Left lung (tissue), 14 donors: ENCODE measurements around the gene NDRG4. TPM values are rescaled to one million over a fixed set of nuclear protein-coding genes. Genes with fewer than 3 reads are reported as not detected.

ENCODE experiments used
- ATAC-seq: fragments of 200-7000 bp; cut with Tn5 transposase; one replicate; pipeline ENCODE4 v1.9.1; 2020; ENCODE audit warnings: moderate library complexity
- DNase-seq, 4 donors: peaks; one replicate each; pipeline ENCODE4 v3.0.0-alpha.2; 2013 to 2020
- H3K27ac ChIP-seq, 2 donors: fragments of 200-600 bp; sonication (generic) in 1 of 2; one replicate each; pipeline versions ENCODE4 v1.5.0 to v1.8.0; 2020 to 2021
- H3K27me3 ChIP-seq, 2 donors: fragments of 200-600 bp; sonication (generic) in 1 of 2; one replicate each; pipeline versions ENCODE4 v1.5.0 to v1.8.0; 2020 to 2021
- H3K36me3 ChIP-seq, 2 donors: fragments of 200-600 bp; sonication (generic) in 1 of 2; one replicate each; pipeline versions ENCODE4 v1.5.0 to v1.8.0; 2020 to 2021
- H3K4me1 ChIP-seq, 2 donors: fragments of 200-600 bp; one replicate each; pipeline ENCODE4 v1.8.0; 2021
- H3K4me3 ChIP-seq, 2 donors: fragments of 200-600 bp; sonication (generic) in 1 of 2; one replicate each; pipeline versions ENCODE4 v1.5.0 to v1.8.0; 2020 to 2021; ENCODE audit warnings: mild to moderate bottlenecking in 1 of 2
- H3K9me3 ChIP-seq, 2 donors: fragments of 200-600 bp; sonication (generic) in 1 of 2; one replicate each; pipeline versions ENCODE4 v1.5.0 to v1.8.0; 2020 to 2021
- intact Hi-C, 2 donors: fragments of 100-400 bp; cut with DNase I; formaldehyde crosslinking; loops; one replicate each; pipeline versions ENCODE4 v1.11.2 to v1.14.2; 2022
- long read RNA-seq, 12 donors: library from polyadenylated mRNA in 2 of 12; unstranded in 2 of 12; transcript quantifications; one replicate each; pipeline ENCODE4 v2.0.0 and lab custom pipeline, GENCODE V29; 2019 to 2026
- polyA plus RNA-seq, 6 donors: library from polyadenylated mRNA; unstranded; fragments of 120-200 nt; gene quantifications; one replicate each; pipeline ENCODE4 v1.2.1, GENCODE V29; 2013; ENCODE audit not compliant: insufficient read length in 6 of 6
- total RNA-seq, 2 donors: library from RNA; stranded (reverse); fragmentation: NEBNext Ultra II Directional; extraction: Animal tissue kit (Norgen Biotek cat#: 25700); gene quantifications; one replicate each; pipeline ENCODE4 v1.2.1, GENCODE V29; 2021
- TF ChIP-seq, protein P1 (sequence below), 2 donors: fragments of 200-600 bp; sonication (generic) in 1 of 2; IDR thresholded peaks; one replicate each; pipeline versions ENCODE4 v1.5.0 to v1.8.0; 2021; ENCODE audit warnings: antibody characterized with exemption in 2 of 2
- donor health status: DM: no; HTN: yes; CAD: no.
- donor health status: DM: no; HTN: no; CAD: no.

NDRG4 gene, protein sequence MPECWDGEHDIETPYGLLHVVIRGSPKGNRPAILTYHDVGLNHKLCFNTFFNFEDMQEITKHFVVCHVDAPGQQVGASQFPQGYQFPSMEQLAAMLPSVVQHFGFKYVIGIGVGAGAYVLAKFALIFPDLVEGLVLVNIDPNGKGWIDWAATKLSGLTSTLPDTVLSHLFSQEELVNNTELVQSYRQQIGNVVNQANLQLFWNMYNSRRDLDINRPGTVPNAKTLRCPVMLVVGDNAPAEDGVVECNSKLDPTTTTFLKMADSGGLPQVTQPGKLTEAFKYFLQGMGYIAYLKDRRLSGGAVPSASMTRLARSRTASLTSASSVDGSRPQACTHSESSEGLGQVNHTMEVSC
- 10 to 100 TPM; 11.3 to 15.1 TPM for total RNA-seq
- 10 to 100 TPM in 5 of 6 donors, 1 to 10 TPM in 1; 10.0 to 16.3 (median 13.1) TPM for polyA plus RNA-seq
- long read RNA-seq, donor 1, transcript NDRG4-219 (1 exons, 2,700 nt): major isoform, 7 of 9 reads
- long read RNA-seq, donor 1, partial matches to known transcripts: 0 of 9 reads
- long read RNA-seq, donor 1, other reads (novel, unspliced or antisense): 0 of 9 reads
- long read RNA-seq, donor 2, partial matches to known transcripts: 0 of 4 reads
- long read RNA-seq, donor 2, other reads (novel, unspliced or antisense): 0 of 4 reads
- long read RNA-seq, donor 3, transcript NDRG4-219 (1 exons, 2,700 nt): major isoform, 5 of 68 reads
- long read RNA-seq, donor 3, partial matches to known transcripts: 52 of 68 reads
- long read RNA-seq, donor 3, other reads (novel, unspliced or antisense): 8 of 68 reads
- long read RNA-seq, donor 4, partial matches to known transcripts: 0 of 5 reads
- long read RNA-seq, donor 4, other reads (novel, unspliced or antisense): 0 of 5 reads
- long read RNA-seq, donor 5, transcript NDRG4-219 (1 exons, 2,700 nt): major isoform, 5 of 6 reads
- long read RNA-seq, donor 5, partial matches to known transcripts: 0 of 6 reads
- long read RNA-seq, donor 5, other reads (novel, unspliced or antisense): 0 of 6 reads
- long read RNA-seq, donor 6, transcript NDRG4-219 (1 exons, 2,700 nt): major isoform, 5 of 5 reads
- long read RNA-seq, donor 6, partial matches to known transcripts: 0 of 5 reads
- long read RNA-seq, donor 6, other reads (novel, unspliced or antisense): 0 of 5 reads
- long read RNA-seq, donor 7, partial matches to known transcripts: 0 of 3 reads
- long read RNA-seq, donor 7, other reads (novel, unspliced or antisense): 0 of 3 reads
- long read RNA-seq, donor 8, transcript NDRG4-219 (1 exons, 2,700 nt): major isoform, 6 of 8 reads
- long read RNA-seq, donor 8, partial matches to known transcripts: 0 of 8 reads
- long read RNA-seq, donor 8, other reads (novel, unspliced or antisense): 0 of 8 reads
- long read RNA-seq, donor 9: 0 reads
- long read RNA-seq, donor 10, partial matches to known transcripts: 1 of 2 reads
- long read RNA-seq, donor 10, other reads (novel, unspliced or antisense): 0 of 2 reads
- long read RNA-seq, donor 11: 0 reads
- long read RNA-seq, donor 12, partial matches to known transcripts: 34 of 62 reads
- long read RNA-seq, donor 12, other reads (novel, unspliced or antisense): 25 of 62 reads

DNA sequence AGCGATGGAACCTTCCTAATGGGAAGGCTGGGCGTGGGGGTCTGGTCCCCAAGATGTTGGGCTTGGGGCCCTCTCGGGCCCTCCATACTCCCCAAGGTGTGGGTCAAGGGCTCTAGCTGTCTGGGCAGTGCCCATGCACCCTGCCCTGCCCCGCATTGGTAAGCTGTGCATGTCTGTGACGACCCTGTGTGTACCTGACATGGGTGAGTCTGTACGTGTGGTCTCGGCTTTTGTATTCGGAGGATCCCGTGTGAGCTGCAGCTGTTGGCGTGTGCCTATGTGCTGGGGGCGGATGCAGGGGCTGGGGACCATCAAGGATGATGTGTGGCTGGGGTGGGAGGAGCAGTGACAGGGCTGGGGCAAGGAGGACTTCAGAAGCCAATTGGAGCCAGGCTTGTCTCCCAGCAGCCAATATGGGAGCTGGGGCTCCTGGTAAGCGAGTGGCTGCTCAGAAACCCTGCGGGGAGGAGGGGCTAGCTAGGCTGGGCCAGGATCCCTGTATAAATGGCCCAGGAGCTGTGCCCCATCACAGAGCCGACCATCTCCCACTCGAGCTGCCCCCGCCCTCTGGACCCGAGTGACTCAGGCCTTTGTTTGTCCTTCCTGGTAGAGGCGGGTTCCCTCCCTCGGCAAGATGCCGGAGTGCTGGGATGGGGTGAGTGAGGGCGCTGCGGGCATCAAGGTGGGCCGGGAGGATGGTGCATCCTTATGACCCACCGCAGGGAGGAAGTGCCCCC is at the start of gene NDRG4:
TSS of gene NDRG4 (plus strand) at position 529 of the 737 bp plus-strand sequence. CDS start at position 635, 106 bp downstream.
- intact Hi-C loops: no loop called here
- ATAC-seq (peak; percentile 63), DNase-seq (peak in 2 of 4 donors; percentile 64 to 72)
- H3K4me1 ChIP-seq: peaks cover 10 to 11% of the 10 kb centered on the region in 2 donors
- no peaks in the 10 kb centered on the region for H3K9me3 ChIP-seq
- H3K4me3 ChIP-seq: peak within 1 kb of the TSS in 1 of 2 donors; percentile 5
- H3K36me3 ChIP-seq: no peaks in the 10 kb centered on the region
- H3K27me3 ChIP-seq: peaks cover 12 to 55% of the 10 kb centered on the region in 2 donors
- H3K27ac ChIP-seq: no peak within 1 kb of the TSS
- TF ChIP-seq, protein P1, sequence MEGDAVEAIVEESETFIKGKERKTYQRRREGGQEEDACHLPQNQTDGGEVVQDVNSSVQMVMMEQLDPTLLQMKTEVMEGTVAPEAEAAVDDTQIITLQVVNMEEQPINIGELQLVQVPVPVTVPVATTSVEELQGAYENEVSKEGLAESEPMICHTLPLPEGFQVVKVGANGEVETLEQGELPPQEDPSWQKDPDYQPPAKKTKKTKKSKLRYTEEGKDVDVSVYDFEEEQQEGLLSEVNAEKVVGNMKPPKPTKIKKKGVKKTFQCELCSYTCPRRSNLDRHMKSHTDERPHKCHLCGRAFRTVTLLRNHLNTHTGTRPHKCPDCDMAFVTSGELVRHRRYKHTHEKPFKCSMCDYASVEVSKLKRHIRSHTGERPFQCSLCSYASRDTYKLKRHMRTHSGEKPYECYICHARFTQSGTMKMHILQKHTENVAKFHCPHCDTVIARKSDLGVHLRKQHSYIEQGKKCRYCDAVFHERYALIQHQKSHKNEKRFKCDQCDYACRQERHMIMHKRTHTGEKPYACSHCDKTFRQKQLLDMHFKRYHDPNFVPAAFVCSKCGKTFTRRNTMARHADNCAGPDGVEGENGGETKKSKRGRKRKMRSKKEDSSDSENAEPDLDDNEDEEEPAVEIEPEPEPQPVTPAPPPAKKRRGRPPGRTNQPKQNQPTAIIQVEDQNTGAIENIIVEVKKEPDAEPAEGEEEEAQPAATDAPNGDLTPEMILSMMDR (IDR thresholded peaks at IDR 0.05): no peak

DNA sequence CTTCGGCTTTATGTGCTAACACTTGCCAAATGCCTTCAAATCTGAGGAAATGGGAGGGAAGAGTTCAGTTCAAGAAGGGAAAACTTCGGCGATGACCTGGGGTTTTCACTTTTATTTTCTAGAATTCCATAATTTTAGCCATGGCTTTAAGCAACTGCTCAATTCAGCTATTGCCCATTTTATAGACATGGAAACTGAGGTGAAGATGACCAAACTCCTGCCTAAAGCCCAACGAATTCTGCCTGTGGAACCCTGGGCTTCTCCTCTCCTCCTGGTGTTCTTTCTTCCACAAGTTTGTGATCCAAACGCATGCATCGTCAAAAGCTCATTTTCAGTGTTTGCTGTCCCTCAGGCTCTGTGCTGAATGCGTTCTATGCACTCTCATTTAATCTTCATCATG is 49.4 kb upstream of the NDRG4 start:
- Histone ChIP-seq H3K4me1 (no peaks in the 10 kb centered on the region), H3K9me3 (no peaks in the 10 kb centered on the region), H3K4me3 (no peak overlapping the region), H3K27ac (no peak overlapping the region), H3K27me3 (peaks cover 0 to 4% of the 10 kb centered on the region in 2 donors), H3K36me3 (no peaks in the 10 kb centered on the region)
- no peak for DNase-seq
- TF ChIP-seq, protein P1 (IDR thresholded peaks at IDR 0.05): no peak
- intact Hi-C loops: no loop called here
- ATAC-seq: no peak

DNA sequence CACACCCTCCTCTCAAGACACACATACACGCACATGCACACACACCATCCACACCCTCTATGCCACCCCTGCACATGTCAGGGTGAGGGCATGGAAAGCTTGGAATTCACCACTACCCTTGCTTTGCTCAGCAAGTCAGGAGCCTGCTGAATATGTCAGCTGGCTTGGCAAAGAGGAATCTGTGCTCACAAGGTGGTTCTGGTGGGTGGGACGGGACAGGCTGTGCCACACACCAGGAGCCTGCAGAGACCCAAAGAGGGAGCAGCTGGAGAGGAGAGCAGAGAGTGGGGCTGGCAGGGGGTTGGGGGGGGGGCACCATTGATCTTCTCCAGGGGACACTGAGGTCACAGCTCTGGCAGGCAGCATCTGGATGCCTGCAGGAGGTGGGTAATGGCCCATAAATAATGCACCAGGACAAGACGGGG is 48.7 kb upstream of the NDRG4 start:
- no peaks in the 10 kb centered on the region for H3K36me3 ChIP-seq
- H3K4me3 ChIP-seq: no peak overlapping the region
- H3K4me1 ChIP-seq: no peaks in the 10 kb centered on the region
- no peaks in the 10 kb centered on the region for H3K9me3 ChIP-seq
- H3K27ac ChIP-seq: no peak overlapping the region
- peaks cover 0 to 4% of the 10 kb centered on the region in 2 donors for H3K27me3 ChIP-seq
- TF ChIP-seq, protein P1 (IDR thresholded peaks at IDR 0.05): no peak
- DNase-seq (no peak), ATAC-seq (no peak)
- intact Hi-C loops: no loop called here

DNA sequence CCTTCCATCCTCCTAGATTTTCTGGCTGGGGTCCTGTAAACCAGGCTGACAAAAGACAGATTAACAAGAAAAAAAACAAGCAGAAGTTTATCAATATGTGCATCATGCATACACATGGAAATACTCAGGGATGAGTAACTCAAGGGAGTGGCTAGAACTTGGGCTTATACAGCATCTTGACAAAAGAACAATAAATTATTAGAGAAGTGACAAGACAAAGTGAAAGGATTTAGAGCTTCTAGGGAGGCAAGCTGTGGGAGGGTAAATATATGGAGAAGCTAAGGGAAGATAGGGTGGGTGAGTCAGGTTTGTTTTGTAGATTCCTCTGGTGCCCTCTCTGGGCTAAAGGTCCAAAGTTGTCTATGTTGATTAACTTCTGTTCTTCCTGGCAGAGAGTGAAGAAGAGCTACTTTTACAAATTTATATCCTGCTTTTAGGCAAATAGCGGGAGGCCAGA is 48.0 kb upstream of the NDRG4 start:
- Histone ChIP-seq H3K4me3 (no peak overlapping the region), H3K36me3 (no peaks in the 10 kb centered on the region), H3K9me3 (no peaks in the 10 kb centered on the region), H3K27ac (no peak overlapping the region), H3K27me3 (peaks cover 0 to 4% of the 10 kb centered on the region in 2 donors), H3K4me1 (no peaks in the 10 kb centered on the region)
- ATAC-seq (no peak), DNase-seq (no peak)
- TF ChIP-seq, protein P1 (IDR thresholded peaks at IDR 0.05): no peak
- intact Hi-C loops: no loop called here
